CD4-positive, alpha-beta T cell treated with Interleukin-12 subunit alpha and Interleukin-12 subunit beta, for 1 hour (primary cell): Measurements from ENCODE around the gene GABRG3.

ENCODE experiments used
- DNase-seq: peaks from one replicate; pipeline ENCODE4 v3.0.0-alpha.2; 2020

The GABRG3 gene

DNA sequence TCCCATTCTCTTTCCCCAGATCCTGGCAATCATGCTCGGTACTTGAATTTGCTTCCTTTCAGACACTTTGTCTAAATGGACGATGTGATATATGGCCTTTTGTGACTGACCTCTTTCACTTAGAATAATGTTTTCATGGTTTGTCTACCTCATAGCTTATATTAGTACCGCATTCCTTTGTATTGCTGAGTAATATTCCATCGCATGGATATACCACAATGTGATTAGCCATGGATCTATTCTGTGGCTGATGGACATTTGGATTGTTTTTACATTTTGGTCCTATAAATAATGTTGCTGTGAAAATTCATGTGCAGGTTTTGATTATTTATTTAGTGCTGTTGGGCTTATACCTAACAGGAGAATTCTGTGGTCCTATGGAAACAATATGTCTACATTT is 458.6 kb downstream of the GABRG3 start:
- no peak for DNase-seq

DNA sequence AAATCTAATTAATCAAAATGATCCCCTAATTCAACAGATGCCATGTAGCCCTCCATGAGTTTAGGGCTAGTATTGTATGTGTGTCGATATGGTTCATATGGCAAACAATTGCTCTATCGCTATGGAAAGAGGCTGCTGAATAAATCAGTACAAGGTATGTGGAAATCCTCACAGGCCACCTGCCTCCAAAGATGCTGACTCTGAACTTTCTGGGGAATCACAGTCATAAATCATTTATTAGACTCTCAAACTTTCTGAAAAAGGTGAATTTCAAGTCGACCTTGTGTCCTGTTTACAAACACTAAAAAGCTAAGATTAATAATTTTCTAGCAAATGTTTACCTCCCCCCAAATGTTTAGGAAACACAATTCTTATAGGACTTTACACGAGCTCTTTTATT is 462.6 kb downstream of the GABRG3 start:
- DNase-seq: no peak

DNA sequence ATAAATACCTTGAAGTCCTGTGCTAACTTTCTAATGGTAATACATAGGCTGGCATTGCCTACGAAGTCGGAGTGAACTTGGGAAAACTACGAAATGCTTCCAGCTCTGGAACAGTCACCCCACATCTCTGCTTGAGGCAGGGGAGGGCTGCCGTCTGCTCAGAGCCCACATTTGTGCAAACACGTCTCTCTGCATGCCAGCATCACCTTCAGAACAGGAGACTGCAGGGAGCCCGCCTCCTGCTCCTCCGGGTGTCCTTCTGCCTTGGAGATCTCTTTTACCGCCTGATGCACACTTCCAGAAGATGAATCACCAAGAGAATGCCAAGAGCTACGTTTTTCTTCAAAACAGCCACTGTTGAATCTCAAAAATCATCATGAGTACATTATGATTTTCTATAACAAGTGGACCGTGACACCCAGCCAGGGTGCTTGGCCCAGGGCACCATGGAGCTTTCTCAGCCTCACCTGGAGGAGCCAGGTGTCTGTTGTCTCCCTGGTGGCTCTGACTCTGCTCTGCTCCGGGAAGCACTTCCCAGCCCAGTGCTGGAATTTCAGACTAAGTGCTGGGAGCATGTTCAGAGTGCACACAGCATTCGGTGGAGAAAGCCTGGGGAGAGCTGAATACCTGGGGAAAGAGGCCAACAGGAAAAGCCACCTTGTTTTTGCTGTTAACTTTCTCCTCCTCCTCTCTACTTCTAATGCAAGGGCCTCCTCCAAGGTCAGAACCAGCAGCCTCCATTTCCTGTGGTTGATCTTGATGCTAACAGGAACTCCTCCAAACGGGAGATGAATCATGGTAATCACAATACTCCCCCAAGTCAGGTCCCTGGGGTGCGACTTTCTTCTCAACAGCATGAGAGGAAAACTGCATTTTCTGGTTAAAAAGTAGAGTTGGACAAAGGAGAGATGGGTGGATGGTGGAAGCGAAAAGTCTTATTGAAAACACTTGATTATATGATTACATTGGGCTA is 467.7 kb downstream of the GABRG3 start:
- DNase-seq: no peak

DNA sequence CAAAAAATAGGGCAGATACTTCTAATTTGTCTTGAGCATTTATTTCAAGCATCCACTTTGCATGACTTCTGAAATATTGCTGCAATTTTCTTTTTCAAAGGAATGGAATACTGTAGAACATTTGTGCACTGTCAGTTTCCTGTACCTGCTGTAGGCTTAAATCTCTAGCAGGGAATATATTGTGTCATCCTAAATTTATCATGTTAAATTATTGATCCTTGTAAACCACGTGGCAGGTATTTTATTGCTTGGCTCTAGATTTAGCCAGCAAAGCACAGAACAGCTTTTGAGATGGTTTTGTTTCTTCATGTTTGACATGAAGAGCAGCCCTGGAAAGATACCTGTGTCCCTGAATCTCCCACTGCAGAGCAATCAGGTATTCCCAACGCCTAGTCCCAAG is 470.1 kb downstream of the GABRG3 start:
- no peak for DNase-seq

DNA sequence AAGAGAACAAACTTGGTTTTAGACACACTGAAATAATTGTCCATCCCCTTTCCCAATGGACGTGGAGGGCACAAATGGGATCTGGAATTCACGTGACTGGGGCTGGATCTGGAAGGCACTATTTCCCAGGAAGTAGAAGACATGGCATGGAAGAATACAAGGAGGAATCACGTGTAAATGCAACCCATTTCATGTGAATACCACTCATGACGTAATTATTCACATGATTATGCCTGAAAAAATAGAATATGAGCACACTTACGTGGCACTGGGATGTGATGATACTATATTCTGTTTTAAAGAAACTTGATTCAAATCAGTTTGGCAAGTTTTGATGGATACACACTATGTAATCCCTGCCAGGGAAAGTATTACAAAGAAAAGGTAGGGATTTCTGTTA is 477.3 kb downstream of the GABRG3 start:
- DNase-seq: no peak

DNA sequence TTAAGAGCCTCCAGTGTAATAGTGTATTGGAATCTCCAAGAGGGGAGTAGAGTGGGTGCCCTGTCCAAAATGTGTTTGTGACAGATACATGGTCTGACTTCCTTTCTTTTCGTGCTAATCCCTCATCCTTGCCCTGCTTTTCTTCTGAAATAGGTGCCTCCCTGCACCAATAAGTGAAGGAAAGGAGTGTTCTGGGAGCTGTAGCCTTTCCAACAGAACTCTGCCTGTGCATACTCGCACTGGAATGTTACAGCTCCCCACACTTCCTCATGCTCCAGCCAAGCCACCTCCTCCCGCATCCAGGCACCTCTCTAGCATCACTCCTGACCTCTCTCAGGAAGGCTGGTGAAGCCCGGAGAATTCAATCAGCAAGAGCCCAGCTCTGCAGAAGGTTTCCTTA is 478.0 kb downstream of the GABRG3 start:
- no peak for DNase-seq

DNA sequence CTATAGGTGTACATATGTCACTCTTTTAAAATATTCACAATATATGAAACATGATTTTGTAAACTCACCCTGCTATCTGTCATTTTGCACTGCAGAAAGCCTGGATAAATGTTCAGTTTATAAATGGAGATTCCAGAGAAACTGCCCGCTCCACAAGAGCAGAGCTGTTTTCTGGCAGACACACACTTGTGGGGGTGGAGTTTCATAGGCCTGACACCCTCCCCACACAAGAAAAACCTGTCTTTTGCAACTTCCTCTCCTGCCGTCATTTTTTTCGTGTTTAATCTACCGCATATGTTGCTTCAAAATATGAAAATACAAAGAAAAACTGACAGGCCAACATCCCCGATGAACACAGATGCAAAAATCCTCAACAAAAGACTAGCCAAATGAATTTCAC is 479.0 kb downstream of the GABRG3 start:
- no peak for DNase-seq

DNA sequence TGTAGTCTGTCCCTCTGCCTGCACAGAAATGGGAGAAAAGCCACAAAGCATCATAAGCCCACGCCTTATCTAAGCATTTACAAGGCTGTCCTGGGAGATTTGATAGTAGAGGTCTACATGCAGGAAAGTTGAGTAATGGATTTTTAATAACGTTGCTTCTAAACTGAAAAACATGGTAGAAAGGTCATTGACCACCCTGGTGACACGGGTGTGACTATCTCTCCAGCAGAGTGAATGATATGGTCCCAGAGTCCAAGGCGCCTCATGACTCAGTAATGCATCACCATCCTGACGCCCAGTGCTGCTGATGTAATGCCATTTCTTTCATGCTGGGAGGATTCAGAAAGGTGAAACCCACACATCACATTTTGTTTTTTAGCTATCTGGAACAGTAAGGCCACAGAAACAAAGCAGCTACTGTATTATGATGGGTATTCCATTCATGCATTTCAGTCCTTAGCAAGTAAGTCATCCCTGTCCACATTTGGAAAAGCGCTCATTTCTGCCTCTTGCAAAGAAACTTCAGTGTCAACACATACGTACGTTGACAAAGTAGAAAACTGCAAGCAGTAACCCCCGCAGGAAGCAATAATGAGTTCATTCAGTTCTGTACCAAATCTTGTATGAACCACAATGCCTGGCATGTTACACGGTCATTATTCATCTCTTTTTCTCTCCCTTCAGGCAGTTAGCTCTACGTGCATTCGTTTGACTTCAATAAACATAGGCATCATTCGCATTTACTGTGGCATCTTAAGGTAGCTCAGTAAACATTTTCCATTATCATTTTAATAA is 483.5 kb downstream of the GABRG3 start:
- DNase-seq: no peak

DNA sequence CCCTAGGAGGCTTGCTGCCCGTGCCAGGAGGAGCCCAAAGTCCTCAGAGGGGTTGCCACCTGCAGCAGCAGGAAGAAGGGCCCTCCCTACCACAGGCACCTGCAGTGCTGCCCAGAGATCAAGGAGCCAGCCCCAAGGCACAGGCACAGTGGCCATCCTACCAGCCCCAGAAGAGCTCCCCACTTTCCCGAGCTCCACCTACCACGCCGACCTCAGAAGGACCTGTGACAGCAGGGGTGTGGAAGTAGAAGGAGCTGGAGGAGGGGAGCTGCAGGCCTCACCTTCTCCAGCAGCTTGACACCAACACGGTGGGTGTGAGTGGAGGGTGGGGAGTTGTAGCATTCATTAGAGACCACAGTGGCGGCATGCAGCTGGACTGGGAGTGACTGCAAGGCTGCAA is 485.8 kb downstream of the GABRG3 start:
- no peak for DNase-seq

DNA sequence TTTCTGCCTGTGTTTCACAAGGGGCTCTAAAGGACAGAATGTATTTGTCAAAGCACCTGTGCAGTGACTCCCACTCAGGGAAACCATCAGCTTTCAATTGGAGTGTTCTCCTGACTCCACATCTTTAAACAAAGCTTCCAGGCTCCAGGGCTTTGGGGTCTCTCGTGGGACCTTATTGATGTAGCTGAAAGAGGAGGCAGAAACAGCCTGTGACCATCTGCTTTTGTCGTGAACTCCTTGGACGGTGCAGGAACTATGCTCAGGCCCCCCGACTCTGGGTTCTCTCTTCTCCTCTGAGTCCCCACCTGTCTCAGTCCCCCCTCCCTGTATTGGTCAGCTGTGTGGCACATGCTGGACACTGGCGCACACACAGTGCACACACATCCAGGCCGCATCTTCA is 486.8 kb downstream of the GABRG3 start:
- DNase-seq: no peak

DNA sequence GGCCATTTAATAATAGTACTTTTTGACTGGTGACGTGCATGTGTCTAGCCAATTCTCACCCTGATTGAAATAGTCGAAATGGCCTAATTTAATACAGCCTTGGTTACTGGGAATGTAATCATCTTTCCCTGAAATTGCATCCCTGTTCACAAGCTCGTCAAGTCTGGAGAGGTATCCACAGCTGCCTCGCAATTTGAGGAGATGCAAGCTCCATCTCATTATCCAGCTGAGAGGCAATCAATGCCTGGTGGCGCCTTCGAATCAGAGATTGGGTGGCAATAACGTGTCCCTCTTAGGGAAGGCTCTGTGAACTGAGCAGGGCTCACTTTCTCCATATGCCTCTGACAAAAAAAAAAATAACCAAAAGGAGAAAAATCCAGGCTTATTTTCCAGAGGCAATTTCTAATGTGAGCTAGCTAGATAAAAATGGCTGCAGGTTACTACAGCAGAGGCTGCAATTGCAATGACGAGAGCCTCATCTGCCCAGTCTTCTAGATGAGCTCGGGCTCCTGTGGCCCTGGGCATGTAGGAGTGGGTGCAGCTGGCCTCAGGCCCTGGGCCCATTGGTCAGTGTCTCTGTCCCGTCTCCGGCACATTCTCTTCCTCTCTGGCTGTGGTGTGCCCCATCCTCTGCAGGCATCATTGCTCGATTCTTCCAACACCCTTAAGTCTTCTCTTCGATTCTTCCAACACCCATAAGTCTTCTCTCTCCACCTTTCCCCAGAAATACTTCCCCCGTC is 487.5 kb downstream of the GABRG3 start:
- no peak for DNase-seq

DNA sequence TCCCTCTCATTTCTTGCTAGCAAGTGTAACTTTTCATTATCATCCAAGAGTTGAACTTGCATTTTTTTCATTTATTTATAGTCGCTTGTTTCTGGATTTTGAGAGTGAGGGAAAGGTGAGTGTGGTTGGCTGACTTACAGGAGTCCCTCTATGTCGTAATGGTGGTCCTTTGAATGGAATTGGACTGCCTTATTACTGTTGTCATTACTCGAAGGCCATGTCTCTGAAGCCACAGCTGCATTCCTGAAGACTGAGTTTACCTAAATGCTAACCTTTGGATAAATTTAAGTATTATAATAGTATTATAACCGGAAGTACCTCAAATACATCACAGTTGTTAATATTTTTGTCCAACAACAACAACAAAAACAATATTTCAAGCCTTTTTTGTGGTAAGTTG is 488.9 kb downstream of the GABRG3 start:
- DNase-seq: no peak

DNA sequence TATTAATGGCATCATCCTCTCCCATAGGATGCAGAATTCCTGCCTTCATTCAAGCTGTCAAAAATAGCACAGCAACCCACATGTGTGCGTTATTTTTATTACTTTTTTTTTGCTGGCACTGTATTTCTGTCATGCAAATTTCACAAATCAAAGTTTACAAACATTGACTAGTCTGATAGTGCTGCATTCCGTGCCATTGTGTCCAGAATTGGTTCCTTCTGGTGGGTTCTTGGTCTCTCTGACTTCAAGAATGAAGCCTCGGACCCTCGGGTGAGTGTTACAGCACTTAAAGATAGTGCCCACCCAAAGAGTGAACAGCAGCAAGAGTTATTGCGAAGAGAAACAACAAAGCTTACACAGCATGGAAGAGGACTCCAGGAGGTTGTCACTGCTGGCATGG is 490.2 kb downstream of the GABRG3 start:
- DNase-seq: no peak

DNA sequence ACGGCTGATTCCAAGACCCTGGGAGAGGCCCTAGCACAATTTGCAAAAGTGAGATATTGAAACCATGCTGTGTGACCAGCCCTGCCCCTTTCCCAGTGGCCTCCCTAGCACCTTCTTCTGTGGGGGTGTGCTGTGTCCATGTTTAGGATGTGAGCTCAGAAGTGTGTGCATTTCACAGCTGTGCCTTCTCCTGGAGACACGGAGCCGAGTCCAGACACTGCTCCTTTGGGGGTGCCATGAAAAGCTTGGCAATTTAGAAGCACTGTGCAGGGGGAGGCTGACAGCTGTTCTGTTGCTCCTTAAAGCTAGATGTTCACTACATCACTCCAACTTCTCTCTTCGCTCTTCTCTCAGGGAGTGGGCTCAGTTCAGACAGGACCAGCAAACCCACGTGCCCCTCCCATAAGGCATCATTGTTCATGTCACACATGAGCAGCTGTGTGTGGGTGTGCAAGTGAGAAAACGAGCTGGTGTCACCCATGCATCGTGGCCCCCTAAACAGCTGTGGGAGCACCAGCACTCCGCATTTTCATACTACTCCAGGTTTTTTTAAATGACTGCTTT is 492.6 kb downstream of the GABRG3 start:
- no peak for DNase-seq

DNA sequence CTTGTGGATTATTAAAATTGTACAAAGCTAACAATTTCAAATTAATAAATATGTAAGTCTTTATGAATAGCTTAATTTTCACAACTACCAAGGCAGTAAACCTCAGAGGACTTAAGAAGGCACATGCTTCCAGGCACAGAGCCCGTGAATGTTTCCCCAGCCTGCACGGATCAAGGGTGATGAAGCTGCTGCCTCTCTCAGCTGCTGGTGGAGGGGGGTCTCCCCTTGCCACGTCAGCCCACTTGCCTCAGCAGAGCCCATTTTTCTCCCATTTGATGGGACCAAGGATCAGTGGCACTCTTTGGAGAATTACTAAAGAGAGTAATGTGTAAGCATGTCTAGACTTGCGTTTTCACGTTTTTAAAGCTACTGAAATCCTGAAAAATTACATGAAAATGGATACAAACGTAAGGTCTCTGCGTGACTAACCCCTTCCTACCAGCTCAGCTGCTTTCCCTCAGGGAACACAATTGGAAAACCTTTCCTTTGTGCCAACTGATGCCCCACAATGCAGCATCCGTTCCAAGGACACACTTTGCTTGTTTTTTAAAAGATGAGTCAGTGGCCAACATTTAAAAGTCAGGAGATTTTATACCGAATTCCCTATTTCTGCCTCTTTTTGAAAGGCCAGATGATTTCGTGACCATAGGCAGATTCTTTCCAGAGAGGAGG is 494.1 kb downstream of the GABRG3 start:
- no peak for DNase-seq

DNA sequence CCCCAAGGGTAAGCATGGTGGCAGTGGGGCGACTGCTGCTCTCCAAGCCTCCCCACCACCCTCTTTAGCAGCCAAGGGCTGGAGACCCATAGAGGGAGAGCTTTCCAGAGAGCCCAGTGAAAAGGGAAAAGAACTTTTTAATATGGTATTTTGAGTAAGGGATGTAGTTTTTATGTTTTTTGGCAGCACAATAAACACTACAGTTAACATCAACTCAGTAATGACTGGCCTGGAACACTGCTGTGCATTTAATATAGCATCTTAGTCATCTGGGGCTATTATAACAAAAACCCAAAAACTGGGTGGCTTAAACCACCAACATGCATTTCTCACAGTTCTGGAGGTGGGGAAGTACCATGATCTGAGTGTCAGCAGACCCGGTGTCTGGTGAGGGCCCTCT is 495.8 kb downstream of the GABRG3 start:
- no peak for DNase-seq

DNA sequence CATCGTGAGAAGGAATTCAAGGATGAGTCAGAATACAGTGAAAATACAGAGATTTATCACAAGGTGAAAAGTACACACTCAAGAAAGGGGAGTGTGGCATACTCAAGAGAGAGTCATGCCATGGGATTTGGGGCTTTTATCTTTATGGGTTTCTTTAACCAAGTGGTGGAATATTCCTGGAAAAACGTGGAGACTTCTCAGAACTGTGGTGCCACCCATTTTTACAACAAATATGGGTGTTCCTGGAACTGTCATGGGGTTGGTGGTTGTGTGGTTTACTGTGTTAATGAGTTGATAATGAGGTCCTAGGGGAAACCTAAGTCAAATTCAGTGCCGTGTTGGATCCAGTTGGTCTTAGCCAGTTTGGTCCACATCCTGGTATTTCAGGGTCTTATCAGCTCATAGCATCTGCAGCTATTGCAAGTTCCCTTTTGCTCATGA is 497.2 kb downstream of the GABRG3 start:
- DNase-seq: no peak

DNA sequence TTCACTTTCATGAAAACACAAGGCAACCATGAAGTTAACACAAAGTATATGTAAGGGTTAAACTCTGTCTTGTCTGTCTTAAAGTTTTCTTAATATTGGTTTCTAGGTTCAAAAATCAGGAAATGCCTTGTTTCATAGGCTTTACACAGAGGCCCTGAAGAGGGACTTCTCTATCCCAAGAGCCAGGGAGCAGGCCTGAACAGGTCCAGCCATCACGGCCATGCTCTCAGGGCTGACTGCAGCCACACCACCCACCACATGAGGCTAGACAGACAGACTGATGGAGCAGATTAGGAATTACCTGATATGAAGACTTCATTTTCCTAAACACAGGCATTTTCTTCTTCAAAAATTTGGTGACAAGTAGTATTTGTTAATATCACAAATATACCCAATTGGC is 502.9 kb downstream of the GABRG3 start:
- no peak for DNase-seq

DNA sequence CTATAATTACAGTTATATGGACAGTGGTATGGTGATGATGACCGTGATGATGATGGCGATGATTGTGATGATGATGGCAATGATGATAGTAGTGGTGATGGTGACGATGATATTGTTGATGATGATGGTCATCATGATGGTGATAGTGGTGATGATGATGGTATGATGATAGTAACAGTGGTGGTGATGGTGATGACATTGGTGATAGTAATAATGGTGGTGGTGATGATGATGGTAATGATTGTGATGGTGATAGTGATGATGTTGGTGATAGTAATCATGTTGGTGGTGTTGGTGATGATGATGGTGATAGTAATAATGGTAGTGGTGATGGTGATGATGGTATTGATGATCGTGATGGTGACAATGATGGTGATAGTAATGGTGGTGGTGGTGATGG is 504.4 kb downstream of the GABRG3 start:
- DNase-seq: no peak

DNA sequence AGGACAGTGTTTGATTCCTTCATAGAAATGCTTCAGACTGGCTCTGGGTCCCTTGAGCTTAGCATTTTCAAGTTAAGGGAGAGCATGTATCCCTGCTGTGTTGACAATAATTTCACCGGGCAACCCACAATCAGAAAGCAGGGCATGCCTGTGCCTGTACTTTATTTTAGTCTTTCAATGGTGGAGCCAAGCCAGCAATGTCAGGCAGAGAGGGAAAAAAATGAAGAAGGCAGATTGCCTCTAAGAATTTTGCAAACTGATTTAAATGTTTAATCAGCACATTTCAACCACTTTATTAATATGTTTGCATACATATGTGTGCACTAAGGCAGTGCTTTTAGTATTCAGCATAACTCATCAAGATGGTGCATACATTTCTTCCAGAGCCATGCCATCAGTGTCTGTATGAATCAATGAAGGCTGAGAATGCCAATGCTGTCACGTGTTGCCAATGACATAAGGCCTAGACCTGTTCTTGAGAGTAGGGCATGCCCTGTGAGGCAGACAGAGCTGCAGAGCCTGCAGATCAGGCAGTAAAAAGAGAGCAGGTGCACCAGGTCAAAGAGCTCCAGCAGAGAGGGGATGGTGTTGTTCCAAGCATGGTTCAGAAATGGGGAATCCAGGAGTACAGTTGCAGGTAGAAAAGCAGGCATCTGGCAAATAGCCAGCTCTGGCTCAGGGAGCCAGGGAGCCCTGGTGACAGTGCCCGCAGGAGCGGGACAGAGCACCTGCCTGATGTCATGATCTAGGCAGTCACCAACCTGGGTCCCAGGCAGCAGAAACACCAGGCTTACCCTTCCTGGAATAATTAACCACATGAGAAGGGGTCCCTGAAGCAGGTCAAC is 508.5 kb downstream of the GABRG3 start:
- no peak for DNase-seq

DNA sequence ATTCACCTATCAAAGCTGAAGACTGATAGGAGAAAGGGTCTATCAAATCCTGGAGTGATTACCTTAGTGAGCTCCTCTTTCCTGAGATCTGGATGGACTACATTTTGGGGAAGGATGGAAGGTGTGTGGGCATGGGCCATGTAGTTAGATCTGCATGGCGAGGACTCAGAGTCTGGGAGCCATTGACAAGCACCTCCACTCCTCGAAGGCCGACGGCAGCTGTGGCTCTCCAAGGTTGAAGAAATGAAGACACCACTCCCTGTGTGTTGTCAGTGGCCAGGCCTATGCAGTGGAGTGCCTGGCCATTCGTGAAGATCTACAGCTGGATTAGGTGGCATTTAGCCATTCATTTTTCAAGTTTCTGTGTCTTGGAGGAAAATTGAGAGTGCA is 509.2 kb downstream of the GABRG3 start:
- DNase-seq: no peak

DNA sequence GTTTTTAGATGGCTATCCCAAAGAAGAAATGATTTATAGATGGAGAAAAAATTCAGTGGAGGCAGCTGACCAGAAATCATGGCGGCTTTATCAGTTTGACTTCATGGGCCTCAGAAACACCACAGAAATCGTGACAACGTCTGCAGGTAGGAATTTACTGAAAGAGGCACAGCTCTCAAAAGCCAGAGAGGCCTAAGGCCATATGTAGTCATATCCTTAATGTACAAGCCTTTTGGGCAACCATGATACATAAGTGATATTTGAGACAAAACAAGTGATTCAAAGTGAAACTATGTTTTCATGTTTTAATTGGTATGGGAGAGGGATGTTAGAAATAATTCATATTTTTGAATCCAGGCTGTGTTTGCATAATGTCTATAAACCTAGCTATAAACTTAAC is 509.7 kb downstream of the GABRG3 start:
- DNase-seq: no peak
